GM19324 (cell line): Measurements from ENCODE around the gene F8.

Experiments used
- ATAC-seq: cut with Tn5 transposase; IDR thresholded peaks from one replicate; pipeline ENCODE4 v1.9.1; 2021; ENCODE audit warnings: mild to moderate bottlenecking, moderate library complexity; ENCODE audit not compliant: unreplicated experiment, low FRiP score

The F8 gene

GRCh38 chrX:154795016-154795415, 227.5 kb downstream of the F8 start:
- ATAC-seq = no peak

GRCh38 chrX:154793084-154793795, 229.3 kb downstream of the F8 start:
- no peak for ATAC-seq

DNA sequence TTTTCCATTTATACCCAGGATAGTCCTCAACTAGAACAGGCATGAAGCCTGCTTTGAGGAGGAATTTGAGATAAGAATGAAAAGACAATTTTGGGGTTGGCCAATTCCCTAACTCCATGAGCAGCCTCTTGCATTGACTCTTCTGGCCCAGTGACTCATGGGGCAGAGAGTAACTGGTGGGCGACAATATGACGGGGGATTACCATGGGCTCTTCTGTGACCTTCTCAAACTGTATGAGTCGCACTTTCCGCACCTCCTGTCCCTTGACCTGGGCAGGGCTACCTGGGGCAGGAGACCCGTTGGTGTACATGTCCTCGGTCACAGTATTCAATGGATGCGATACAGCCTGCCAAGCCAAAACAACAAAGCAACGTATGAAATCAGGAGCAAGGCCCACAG, 230.6 kb downstream of the F8 start:
- no peak for ATAC-seq

- ATAC-seq = no peak
Observed at GRCh38 chrX:154791467-154791866, 231.1 kb downstream of the F8 start.
